OCI-LY7 (cell line): ENCODE results near the gene PRICKLE2. TPM values are rescaled to one million over a fixed set of nuclear protein-coding genes. Genes with fewer than 3 reads are reported as not detected.

Experiments used
- BruUV-seq: library from RNA; stranded (reverse); fragments of 400-500 nt; replicated peaks from 2 replicates; lab custom pipeline; 2021; lab: Mats Ljungman, UMichigan
- CTCF ChIA-PET: fragments of 300-600 bp; sonication (Branson Sonifier 250); formaldehyde crosslinking; loops from one replicate; lab custom pipeline; 2022; ENCODE audit warnings: antibody characterized with exemption; ENCODE audit not compliant: unreplicated experiment; lab: Charles Lee
- POLR2A ChIA-PET: fragments of 300-600 bp; sonication (Branson Sonifier 250); formaldehyde crosslinking; loops from one replicate; lab custom pipeline; 2022; ENCODE audit warnings: antibody characterized with exemption; lab: Charles Lee
- DNase-seq: peaks from one replicate; pipeline ENCODE4 v3.0.0-alpha.2; 2015; ENCODE audit warnings: low spot score
- H2AFZ ChIP-seq: fragments of 200-600 bp; sonication (generic), shearing (Covaris generic); 2 replicates; pipeline ENCODE4 v1.6.1; 2014; ENCODE audit warnings: mild to moderate bottlenecking, antibody characterized with exemption, low read length, moderate library complexity
- H3K27ac ChIP-seq: fragments of 200-600 bp; sonication (generic); 2 replicates; pipeline ENCODE4 v1.5.1; 2014; ENCODE audit warnings: mixed run types, low read depth, mild to moderate bottlenecking, moderate library complexity, low read length, inconsistent platforms; ENCODE audit not compliant: poor library complexity, severe bottlenecking
- H3K36me3 ChIP-seq: fragments of 200-600 bp; sonication (generic); 2 replicates; pipeline ENCODE4 v1.6.1; 2014; ENCODE audit warnings: mild to moderate bottlenecking, antibody characterized with exemption, low read length, moderate library complexity, mixed read lengths; ENCODE audit not compliant: insufficient read depth
- H3K4me1 ChIP-seq: fragments of 200-600 bp; sonication (generic); 2 replicates; pipeline ENCODE4 v1.5.1; 2014; ENCODE audit warnings: mild to moderate bottlenecking, low read length; ENCODE audit not compliant: insufficient read depth, poor library complexity, severe bottlenecking
- H3K4me2 ChIP-seq: fragments of 200-600 bp; sonication (generic); 2 replicates; pipeline ENCODE4 v1.6.1; 2014; ENCODE audit warnings: mild to moderate bottlenecking, low read length
- H3K4me3 ChIP-seq: fragments of 200-600 bp; sonication (generic); 2 replicates; pipeline ENCODE4 v1.5.1; 2014; ENCODE audit warnings: mild to moderate bottlenecking, low read depth, low read length; ENCODE audit not compliant: poor library complexity, severe bottlenecking
- H3K79me2 ChIP-seq: fragments of 200-600 bp; sonication (generic); 2 replicates; pipeline ENCODE4 v1.6.1; 2016; ENCODE audit warnings: low read depth, mild to moderate bottlenecking, low read length, moderate library complexity, mixed read lengths; ENCODE audit not compliant: insufficient read depth
- H3K9me2 ChIP-seq: fragments of 200-600 bp; sonication (generic); 2 replicates; pipeline ENCODE4 v1.6.1; 2016; ENCODE audit warnings: mild to moderate bottlenecking, low read length, mixed read lengths; ENCODE audit not compliant: insufficient read depth
- H3K9me3 ChIP-seq: fragments of 200-600 bp; sonication (generic); 2 replicates; pipeline ENCODE4 v1.6.1; 2014; ENCODE audit warnings: mild to moderate bottlenecking, mixed run types, low read length, mixed read lengths
- H4K20me1 ChIP-seq: fragments of 200-600 bp; sonication (generic); 2 replicates; pipeline ENCODE4 v1.6.1; 2014; ENCODE audit warnings: mild to moderate bottlenecking, antibody characterized with exemption, low read length, moderate library complexity, mixed read lengths; ENCODE audit not compliant: insufficient read depth
- EZH2phosphoT487 ChIP-seq: fragments of 200-600 bp; sonication (generic); IDR thresholded peaks from 2 replicates; pipeline ENCODE4 v1.6.1; 2018; ENCODE audit warnings: low read depth, borderline replicate concordance, mild to moderate bottlenecking, mixed run types, antibody characterized with exemption, low read length, moderate library complexity, mixed read lengths
- intact Hi-C: fragments of 100-400 bp; cut with micrococcal nuclease; formaldehyde crosslinking; loops from one replicate; pipeline ENCODE4 v1.10.0; 2022; ENCODE audit not compliant: unreplicated experiment
- total RNA-seq, 2 experiments: library from RNA; depleted of rRNA in 1 of 2; stranded (reverse); fragments of >200 nt in 1 of 2; shearing (Covaris generic) in 1 of 2; gene quantifications; 2 replicates each; pipeline ENCODE4 v1.2.3, GENCODE V29; 2014 to 2022
- TF ChIP-seq, protein P1 (sequence below): fragments of 200-600 bp; sonication (generic); conservative IDR thresholded peaks from 2 replicates; pipeline ENCODE4 v1.5.1; 2014; ENCODE audit warnings: mild to moderate bottlenecking, antibody characterized with exemption, low read length, moderate library complexity, mixed read lengths

Gene PRICKLE2
- total RNA-seq, 2 experiments from 2014 or later, result 2.0 to 3.9 TPM

DNA sequence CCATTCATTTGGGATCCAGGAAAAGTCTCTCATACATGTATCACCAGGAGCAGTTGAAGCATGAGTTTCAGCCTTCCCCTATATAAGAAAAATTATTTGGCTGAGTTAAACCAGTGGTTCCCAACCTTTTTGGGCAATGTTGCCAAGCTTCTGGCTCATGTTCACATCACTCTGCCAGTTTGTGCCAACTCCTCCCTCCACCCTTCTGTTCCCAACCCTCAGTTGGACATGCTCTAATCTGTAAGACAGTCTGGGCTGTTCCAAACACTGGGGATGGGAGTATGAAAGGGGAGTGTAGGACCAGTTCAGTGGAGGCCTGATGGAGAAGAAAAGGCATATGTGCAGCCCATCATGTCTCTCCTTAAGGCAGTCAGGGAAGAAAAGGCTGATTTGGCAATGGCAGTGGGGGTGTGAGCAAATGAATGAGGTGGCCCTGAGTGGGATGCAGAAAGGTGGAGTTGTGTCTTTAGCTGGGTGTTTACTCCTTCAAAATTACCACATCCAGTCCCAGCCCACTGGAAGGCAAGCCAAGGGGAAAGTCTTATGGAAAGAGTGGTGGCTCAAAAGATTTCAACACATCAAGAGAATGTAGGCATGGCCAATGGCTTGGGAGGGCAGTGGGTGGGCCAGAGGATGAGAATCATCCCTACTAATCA is 32.0 kb upstream of the PRICKLE2 start:
- Histone ChIP-seq H3K4me2 (no peak overlapping the region), H3K9me3 (no peaks in the 10 kb centered on the region), H3K4me1 (no peaks in the 10 kb centered on the region), H3K4me3 (no peak overlapping the region), H3K79me2 (no peaks in the 10 kb centered on the region), H4K20me1 (no peaks in the 10 kb centered on the region), H3K27ac (no peak overlapping the region), H2AFZ (no peak overlapping the region), H3K9me2 (no peaks in the 10 kb centered on the region), H3K36me3 (no peaks in the 10 kb centered on the region)
- no peak for DNase-seq
- no TSS peak for BruUV-seq
- ChIA-PET POLR2A (interaction anchor here (0.7 kb wide), 1 partner anchor 1788 kb away, joined by 3 read pairs; no protein-coding TSS in a partner anchor), CTCF (no interaction called here)
- intact Hi-C loops, result no loop called here
- TF ChIP-seq, protein P1, sequence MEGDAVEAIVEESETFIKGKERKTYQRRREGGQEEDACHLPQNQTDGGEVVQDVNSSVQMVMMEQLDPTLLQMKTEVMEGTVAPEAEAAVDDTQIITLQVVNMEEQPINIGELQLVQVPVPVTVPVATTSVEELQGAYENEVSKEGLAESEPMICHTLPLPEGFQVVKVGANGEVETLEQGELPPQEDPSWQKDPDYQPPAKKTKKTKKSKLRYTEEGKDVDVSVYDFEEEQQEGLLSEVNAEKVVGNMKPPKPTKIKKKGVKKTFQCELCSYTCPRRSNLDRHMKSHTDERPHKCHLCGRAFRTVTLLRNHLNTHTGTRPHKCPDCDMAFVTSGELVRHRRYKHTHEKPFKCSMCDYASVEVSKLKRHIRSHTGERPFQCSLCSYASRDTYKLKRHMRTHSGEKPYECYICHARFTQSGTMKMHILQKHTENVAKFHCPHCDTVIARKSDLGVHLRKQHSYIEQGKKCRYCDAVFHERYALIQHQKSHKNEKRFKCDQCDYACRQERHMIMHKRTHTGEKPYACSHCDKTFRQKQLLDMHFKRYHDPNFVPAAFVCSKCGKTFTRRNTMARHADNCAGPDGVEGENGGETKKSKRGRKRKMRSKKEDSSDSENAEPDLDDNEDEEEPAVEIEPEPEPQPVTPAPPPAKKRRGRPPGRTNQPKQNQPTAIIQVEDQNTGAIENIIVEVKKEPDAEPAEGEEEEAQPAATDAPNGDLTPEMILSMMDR, result no peak
- no peak for TF ChIP-seq EZH2phosphoT487

DNA sequence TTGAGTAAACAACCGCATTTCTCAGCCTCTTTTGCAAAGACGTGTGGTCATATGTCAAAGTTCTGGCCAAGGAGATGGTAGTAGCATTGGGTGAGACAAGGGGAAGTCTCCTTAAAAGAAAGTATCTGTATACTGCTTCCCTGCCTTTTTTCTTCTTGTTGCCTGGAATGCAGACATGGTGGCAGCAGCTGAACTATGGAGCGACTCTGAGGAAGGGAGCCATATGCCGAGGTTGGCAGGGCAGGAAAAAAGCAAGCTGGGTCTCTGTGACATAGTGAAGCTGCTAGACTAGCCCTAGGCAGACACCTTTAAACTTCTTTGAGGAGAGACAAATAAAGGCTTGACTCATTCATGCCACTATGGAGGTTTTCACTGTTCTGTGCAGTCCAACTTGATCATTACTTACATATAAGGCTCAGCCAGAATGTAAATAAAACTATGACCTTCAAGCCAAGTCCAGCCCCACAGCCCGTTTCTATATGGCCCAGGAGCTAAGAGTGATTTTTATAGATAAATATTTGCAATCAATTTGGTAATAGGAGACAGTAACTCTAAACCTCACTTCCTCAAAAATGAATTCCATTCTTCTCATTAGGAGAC is 30.6 kb upstream of the PRICKLE2 start:
- no peaks in the 10 kb centered on the region for H4K20me1 ChIP-seq
- no peak for TF ChIP-seq EZH2phosphoT487
- TF ChIP-seq, protein P1, result no peak
- no peak for DNase-seq
- no TSS peak for BruUV-seq
- no peaks in the 10 kb centered on the region for H3K4me1 ChIP-seq
- H3K27ac ChIP-seq, result no peak overlapping the region
- H3K4me3 ChIP-seq, result no peak overlapping the region
- CTCF ChIA-PET, result no interaction called here
- no peak overlapping the region for H2AFZ ChIP-seq
- intact Hi-C loops, result no loop called here
- no peaks in the 10 kb centered on the region for H3K79me2 ChIP-seq
- no peaks in the 10 kb centered on the region for H3K9me3 ChIP-seq
- H3K9me2 ChIP-seq, result no peaks in the 10 kb centered on the region
- no peaks in the 10 kb centered on the region for H3K36me3 ChIP-seq
- H3K4me2 ChIP-seq, result no peak overlapping the region
- POLR2A ChIA-PET, result no interaction called here

- CTCF ChIA-PET, result no interaction called here
- no TSS peak for BruUV-seq
- Histone ChIP-seq H3K4me1 (no peaks in the 10 kb centered on the region), H3K79me2 (no peaks in the 10 kb centered on the region), H3K36me3 (no peaks in the 10 kb centered on the region), H3K9me2 (no peaks in the 10 kb centered on the region), H3K4me2 (no peak overlapping the region), H3K27ac (no peak overlapping the region), H3K9me3 (no peaks in the 10 kb centered on the region), H4K20me1 (no peaks in the 10 kb centered on the region), H2AFZ (no peak overlapping the region), H3K4me3 (no peak overlapping the region)
- intact Hi-C loops, result no loop called here
- no peak for DNase-seq
- TF ChIP-seq, protein P1, result no peak
- TF ChIP-seq EZH2phosphoT487, result no peak
- POLR2A ChIA-PET, result interaction anchor here (1.2 kb wide), 1 partner anchor 15 kb away, joined by 4 read pairs; no protein-coding TSS in a partner anchor
Observed at GRCh38 chr3:64254443-64254842, 29.2 kb upstream of the PRICKLE2 start.
